Kidney (tissue), 14 donors: ENCODE results near the gene ZNF644. TPM values are rescaled to one million over a fixed set of nuclear protein-coding genes. Genes with fewer than 3 reads are reported as not detected.

Source experiments
- DNase-seq, 5 donors: peaks; one replicate each; pipeline ENCODE4 v3.0.0-alpha.2; 2013 to 2020
- FAIRE-seq: peaks from 2 replicates; lab custom pipeline; 2012; peaks lifted over from hg19 to GRCh38; lab: Jason Lieb, UNC
- H3K27ac ChIP-seq, 2 donors: one replicate each; pipeline ENCODE4 v1.7.0; 2013; ENCODE audit warnings: low read depth in 2 of 2, low read length in 2 of 2, inconsistent platforms in 1 of 2
- H3K27me3 ChIP-seq: one replicate; pipeline ENCODE4 v1.7.1; 2013; ENCODE audit warnings: low read length, inconsistent platforms; ENCODE audit not compliant: control insufficient read depth, insufficient read depth
- H3K36me3 ChIP-seq, 3 donors: one replicate each; pipeline versions ENCODE4 v1.7.0 to v1.7.1; 2013; ENCODE audit warnings: low read length in 3 of 3, control low read depth in 1 of 3, inconsistent platforms in 1 of 3; ENCODE audit not compliant: insufficient read depth in 3 of 3, control insufficient read depth in 2 of 3
- H3K4me1 ChIP-seq, 3 donors: one replicate each; pipeline versions ENCODE4 v1.7.0 to v1.7.1; 2013; ENCODE audit warnings: low read length in 3 of 3, inconsistent platforms in 1 of 3, low read depth in 1 of 3; ENCODE audit not compliant: control insufficient read depth in 2 of 3, insufficient read depth in 2 of 3
- H3K4me3 ChIP-seq, 3 donors: one replicate each; pipeline versions ENCODE4 v1.7.0 to v1.8.1; 2013; ENCODE audit warnings: low read length in 3 of 3, control low read depth in 1 of 3, inconsistent platforms in 1 of 3
- H3K9ac ChIP-seq, 3 donors: one replicate each; pipeline versions ENCODE4 v1.7.0 to v1.7.1; 2013; ENCODE audit warnings: low read length in 3 of 3, control low read depth in 1 of 3, inconsistent platforms in 1 of 3
- H3K9me3 ChIP-seq, 3 donors: one replicate each; pipeline versions ENCODE4 v1.7.0 to v1.7.1; 2013; ENCODE audit warnings: low read length in 3 of 3, control low read depth in 1 of 3, inconsistent platforms in 1 of 3; ENCODE audit not compliant: control insufficient read depth in 2 of 3, insufficient read depth in 1 of 3
- CTCF ChIP-seq: IDR thresholded peaks from 3 replicates; pipeline ENCODE4 v1.5.1; 2012; ENCODE audit warnings: mild to moderate bottlenecking, moderate library complexity, borderline replicate concordance; ENCODE audit not compliant: insufficient read depth; ENCODE audit errors: extremely low read depth
- intact Hi-C: fragments of 100-400 bp; cut with DNase I; formaldehyde crosslinking; loops from one replicate; pipeline ENCODE4 v1.11.1; 2022
- polyA plus RNA-seq: library from polyadenylated mRNA; stranded (reverse); fragments of 350-450 nt; fragmentation: Illumina TruSeq; extraction: RNeasy Lipid Tissue Mini Kit (QIAGEN cat#74804); gene quantifications from one replicate; pipeline ENCODE4 v1.2.3, GENCODE V29; 2014; ENCODE audit warnings: low read depth, low replicate concordance; ENCODE audit not compliant: insufficient read depth
- total RNA-seq: library from RNA; stranded (reverse); fragmentation: NEBNext Ultra II Directional; extraction: Animal tissue kit (Norgen Biotek cat#: 25700); gene quantifications from one replicate; pipeline ENCODE4 v1.2.1, GENCODE V29; 2021
- donor health status: control.
- donor health status: control.
- donor health status: control.
- donor health status: control.
- donor health status: control.
- donor health status: DM: yes; HTN: yes; CAD: no.
- donor health status: Normal renal cell carcinoma (clear cell type).

Gene ZNF644
- total and polyA plus RNA-seq, 2 donors from 2014 or later, result 10.5 to 60.4 TPM

GRCh38 chr1:91015794-91016550, 5.9 kb downstream of the ZNF644 start:
- TF ChIP-seq CTCF, result no peak
- no peaks in the 10 kb centered on the region for H3K27me3 ChIP-seq
- H3K9me3 ChIP-seq, result no peaks in the 10 kb centered on the region
- H3K36me3 ChIP-seq, result no peaks in the 10 kb centered on the region
- FAIRE-seq, result no peak
- no peak overlapping the region for H3K9ac ChIP-seq
- no peak for DNase-seq
- peaks cover 0 to 22% (median 7%) of the 10 kb centered on the region in 3 donors for H3K4me1 ChIP-seq
- no peak overlapping the region for H3K27ac ChIP-seq
- no peak overlapping the region for H3K4me3 ChIP-seq
- intact Hi-C loops, result no loop called here

GRCh38 chr1:91015358-91015780, 6.5 kb downstream of the ZNF644 start:
- FAIRE-seq (no peak), DNase-seq (no peak)
- no peaks in the 10 kb centered on the region for H3K36me3 ChIP-seq
- H3K27ac ChIP-seq, result no peak overlapping the region
- intact Hi-C loops, result no loop called here
- peaks cover 0 to 22% (median 4%) of the 10 kb centered on the region in 3 donors for H3K4me1 ChIP-seq
- H3K9me3 ChIP-seq, result no peaks in the 10 kb centered on the region
- no peak overlapping the region for H3K9ac ChIP-seq
- no peaks in the 10 kb centered on the region for H3K27me3 ChIP-seq
- TF ChIP-seq CTCF, result no peak
- H3K4me3 ChIP-seq, result no peak overlapping the region

GRCh38 chr1:91014475-91014874, 7.4 kb downstream of the ZNF644 start:
- no peak for TF ChIP-seq CTCF
- Histone ChIP-seq H3K4me1 (peaks cover 0 to 18% (median 4%) of the 10 kb centered on the region in 3 donors), H3K27me3 (no peaks in the 10 kb centered on the region), H3K4me3 (no peak overlapping the region), H3K27ac (no peak overlapping the region), H3K9me3 (no peaks in the 10 kb centered on the region), H3K36me3 (no peaks in the 10 kb centered on the region), H3K9ac (no peak overlapping the region)
- FAIRE-seq, result no peak
- intact Hi-C loops, result no loop called here
- no peak for DNase-seq
